ENCODE data around the gene DOCK1.

The DOCK1 gene

GRCh38 chr10:127149501-127150081 is 244.4 kb downstream of the DOCK1 start:
- no peak for DNase-seq

GRCh38 chr10:127150136-127150535 is 244.9 kb downstream of the DOCK1 start:
- no peak for DNase-seq

DNA sequence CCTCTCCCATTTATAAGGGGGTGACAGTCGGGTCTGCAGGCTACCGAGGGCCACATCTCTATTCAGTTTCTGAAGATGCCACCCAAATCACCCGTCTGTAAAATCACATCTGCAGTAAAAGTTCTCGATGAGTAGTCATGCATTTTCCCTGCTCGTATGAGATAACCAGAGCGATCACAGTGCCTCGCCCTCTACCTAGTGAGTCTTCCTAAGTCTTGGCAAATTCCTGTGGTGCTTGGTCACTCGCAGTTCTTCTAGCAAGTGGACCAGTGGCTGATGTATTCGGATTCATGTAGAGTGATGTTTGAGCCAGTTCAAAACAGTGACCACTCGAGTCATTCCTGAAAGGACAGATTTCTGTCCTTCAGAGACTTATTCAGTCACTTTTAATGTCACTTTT is 246.3 kb downstream of the DOCK1 start:
- DNase-seq = no peak

DNA sequence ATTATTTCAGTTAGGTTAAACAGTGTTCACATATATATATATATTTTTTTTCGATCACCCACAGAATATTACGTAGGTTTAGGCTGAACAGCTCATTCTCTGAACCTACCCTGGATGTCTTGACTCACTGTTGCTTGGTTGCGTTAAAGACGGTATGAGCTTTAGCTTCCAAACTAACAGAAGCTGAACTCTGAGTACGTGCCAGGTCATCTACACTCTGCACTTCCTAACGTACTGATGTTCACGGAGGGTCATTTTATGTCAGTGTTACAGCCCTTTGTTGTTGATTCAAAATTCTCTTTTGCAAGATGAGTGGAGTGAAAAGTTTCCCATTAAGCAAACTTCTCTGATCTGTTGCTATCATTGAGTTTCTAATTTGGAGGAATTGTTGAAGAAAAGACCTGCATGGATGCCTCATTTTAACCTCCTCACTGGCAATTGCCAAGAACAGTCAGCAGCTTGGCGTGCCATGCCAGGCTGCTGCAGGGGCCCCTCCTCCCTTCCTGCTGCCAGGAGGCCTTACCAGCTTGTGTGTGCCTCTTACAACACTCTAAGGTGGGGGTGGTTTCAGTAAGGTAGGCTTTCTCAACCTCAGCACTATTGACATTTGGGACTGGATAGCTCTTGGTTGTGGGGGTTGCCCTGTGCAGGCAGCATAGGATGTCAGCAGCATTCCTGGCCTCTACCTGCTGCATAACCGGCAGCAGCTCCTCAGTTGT is 246.9 kb downstream of the DOCK1 start:
- no peak for DNase-seq

- DNase-seq = no peak
Observed at GRCh38 chr10:127153181-127153580, 248.0 kb downstream of the DOCK1 start.

DNA sequence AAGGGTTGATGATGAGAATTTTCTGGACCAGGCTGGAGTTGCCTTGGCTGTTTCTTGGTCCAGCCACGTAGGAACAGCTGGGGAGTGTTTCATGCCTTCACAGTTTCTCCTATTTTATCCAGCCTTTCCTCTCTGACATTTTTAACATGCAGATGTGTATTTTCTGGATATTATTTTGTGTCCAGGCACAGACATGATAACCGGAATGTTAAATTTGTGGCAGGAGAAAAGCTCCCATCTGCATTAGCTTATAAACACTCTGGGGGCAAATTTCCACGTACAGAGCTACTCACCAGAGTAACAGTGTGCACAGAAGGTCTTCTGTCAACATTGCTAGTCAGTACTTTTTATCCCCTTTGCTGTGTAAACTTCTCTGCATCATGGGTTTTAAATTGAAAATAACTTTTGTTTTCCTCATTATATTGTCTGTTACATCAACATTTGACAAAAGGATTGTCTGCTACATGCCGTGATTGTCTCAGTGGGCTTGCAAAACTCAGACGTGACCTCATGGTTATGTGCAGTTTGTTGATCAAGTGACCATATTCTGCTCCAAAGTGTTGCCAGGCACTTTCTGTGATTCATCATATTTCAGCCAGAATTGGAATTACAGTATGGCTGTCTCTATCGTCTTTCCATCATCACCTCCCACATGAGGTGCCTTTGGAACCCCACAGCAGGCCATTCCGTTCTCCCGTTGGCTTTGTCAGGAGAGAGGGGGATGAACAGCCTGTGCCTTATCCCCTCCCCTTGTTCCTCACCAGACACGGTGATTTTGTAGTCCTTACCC is 249.8 kb downstream of the DOCK1 start:
- DNase-seq = no peak

DNA sequence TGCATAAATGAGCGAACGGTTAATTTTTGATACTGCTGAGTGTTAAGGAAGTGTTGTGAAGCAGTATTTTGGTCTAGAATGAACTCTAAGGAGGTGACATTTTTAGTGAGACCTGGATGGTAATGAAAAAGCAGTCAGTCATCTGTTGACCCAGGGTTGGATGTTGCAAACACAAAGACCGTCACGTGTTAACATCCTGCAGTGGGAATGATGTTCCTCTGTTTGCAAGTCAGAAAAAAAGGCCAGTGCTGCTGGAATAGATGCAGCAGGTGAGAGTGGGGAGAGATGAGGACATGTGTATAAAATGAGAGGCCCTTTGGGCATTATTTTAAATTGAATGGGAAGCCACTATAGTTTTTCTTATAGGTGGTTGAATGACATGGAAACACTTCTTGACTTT is 251.9 kb downstream of the DOCK1 start:
- peak; percentile 73 for DNase-seq

GRCh38 chr10:127157506-127158200 is 252.4 kb downstream of the DOCK1 start:
- peak; percentile 45 for DNase-seq

GRCh38 chr10:127158662-127159061 is 253.4 kb downstream of the DOCK1 start:
- DNase-seq = no peak

- DNase-seq = no peak
Observed at GRCh38 chr10:127159648-127160245, 254.5 kb downstream of the DOCK1 start.

DNA sequence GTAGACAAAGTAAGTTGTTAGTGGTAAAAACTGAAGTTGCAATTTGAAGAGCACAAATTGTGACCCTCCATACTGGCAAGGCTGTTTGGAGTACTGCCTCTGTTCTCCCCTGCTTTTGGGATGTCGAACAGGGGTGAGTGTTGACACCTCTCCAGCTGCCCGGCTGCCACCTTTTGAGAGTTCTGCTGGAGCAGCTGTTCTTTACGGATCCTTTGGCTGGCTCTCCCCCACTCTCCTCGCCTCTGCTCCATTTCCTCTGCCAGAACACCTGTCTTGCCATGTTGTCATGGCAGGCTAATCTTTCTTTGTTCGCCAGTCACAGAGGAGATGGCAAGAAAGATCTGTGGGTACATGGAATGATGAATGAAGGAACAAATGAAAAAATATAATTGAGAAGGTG is 256.3 kb downstream of the DOCK1 start:
- DNase-seq = peak; percentile 42

DNA sequence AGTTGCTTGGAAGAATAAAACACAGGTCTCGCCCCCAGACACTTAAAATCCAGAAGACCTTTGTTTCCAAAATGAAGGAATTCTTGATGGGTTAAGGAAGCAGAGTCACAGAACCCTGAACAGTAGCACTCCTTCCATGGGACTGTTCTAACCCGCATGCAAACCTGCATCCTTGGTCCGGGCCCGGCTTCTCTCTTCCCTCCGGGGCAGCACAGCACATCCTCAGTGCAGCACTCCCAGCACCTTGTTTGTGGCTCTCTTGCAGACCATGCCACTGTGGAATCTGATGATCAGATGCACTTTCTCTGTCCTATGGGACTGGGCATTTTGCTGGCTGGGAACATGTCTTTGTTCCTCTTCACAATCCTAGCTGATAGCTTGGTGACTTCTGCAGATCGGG is 257.6 kb downstream of the DOCK1 start:
- no peak for DNase-seq

GRCh38 chr10:127168261-127168660 is 263.0 kb downstream of the DOCK1 start:
- DNase-seq = no peak

DNA sequence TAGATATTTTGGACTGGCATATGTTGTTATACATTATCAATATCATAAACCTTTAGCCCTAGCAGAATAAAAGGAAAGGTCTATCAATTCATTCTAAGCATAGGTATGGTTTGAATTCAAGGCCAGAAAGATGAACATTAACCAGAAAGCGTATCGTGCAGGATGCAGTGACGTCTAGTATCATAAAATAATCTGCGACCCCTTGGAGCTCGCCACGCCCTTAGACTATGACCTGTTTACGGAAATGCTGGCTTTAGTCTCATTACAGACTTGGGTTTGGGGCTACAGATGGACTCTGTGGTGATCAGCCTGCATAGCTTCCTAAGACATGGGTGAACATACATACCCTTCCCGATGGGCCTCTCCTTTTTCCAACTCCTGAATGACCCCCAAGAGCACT is 269.6 kb downstream of the DOCK1 start:
- no peak for DNase-seq

- no peak for DNase-seq
Observed at GRCh38 chr10:127175357-127176110, 270.3 kb downstream of the DOCK1 start.

DNA sequence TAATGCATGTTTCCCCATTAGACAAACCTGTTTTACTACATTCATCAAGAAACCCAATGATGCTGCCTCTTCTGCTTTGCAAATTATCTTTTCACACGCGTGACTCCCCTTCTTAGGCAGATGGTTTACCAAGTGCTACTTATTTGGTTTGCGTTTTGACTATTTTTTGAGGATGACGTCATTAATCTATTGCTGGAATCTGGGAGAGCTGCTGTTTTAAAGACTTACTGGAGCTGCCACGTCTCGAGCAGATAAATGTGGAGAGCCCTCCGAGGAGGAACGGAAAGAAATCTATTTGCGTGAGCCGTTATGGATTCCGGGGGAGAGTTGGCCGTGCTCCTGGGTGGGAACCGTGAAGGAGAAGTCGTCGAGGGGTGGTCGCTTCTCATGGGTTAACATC is 271.4 kb downstream of the DOCK1 start:
- DNase-seq = no peak

DNA sequence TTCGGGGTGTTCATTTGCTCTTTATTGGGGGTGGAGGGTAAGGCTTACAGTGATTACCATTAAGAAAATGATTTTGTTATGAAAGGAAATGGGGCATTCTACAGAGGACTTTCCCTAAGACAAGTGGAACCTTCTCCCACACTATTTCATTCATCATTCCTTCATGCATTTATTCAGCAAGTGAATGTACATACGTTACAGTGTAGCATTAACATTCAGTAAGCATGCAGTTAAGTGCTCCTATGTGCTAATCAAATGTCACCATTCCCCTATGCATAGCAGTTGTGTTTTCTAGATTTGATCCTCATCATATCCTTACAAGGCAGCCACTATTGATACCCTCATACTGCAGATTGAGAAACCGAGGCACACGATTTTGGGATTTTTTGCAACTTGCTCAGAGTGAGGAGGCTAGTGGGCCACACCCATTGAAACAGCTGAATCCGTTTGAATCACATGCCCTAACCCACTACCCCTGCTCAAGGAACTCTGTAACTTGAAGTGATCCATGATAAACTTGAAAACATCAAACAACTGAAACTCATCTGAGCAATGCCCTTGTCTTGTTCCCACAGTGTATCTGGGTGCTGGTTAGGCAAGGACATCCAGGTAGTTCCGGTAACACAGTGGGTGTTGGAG is 274.5 kb downstream of the DOCK1 start:
- no peak for DNase-seq

DNA sequence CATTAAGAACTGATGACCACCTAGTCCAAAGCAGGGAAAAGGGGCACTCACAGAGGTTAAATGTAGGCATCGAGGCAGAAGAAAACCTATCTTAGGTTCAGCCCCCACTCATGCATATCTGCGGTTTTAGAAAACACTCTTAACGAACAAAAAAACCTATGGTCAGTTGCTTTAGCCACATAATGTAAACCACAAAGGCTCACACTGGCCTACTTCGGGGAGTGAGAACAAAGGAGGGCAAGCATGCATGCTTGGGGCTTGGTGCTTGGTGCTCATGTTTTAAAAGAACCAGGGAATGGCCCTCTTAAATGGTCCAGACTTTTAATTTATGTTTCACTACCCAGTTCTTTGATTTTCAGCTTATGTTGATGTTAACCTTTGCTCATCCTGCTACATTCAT is 276.9 kb downstream of the DOCK1 start:
- DNase-seq = no peak

- no peak for DNase-seq
Observed at GRCh38 chr10:127184582-127184981, 279.4 kb downstream of the DOCK1 start.

- DNase-seq = no peak
Observed at GRCh38 chr10:127186813-127187212, 281.6 kb downstream of the DOCK1 start.

DNA sequence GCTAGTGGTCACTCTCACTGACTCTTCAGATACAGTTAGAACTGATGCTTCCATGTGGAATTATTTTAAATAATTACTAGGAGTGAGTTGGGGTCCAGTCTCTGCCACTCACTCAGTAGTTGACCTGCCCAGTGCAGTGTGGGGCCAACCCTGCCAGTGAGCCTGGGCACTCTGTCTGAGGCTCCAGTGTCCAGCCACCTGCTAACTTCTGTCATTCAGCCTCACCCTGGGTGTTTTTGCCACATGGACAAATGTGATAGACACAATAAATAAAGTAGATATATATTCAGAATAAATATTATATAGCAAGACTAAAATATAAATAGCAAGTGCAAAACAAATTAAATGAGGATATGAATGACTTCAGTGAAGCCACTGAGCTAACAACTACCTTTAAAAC is 284.0 kb downstream of the DOCK1 start:
- DNase-seq = no peak

- DNase-seq = no peak
Observed at GRCh38 chr10:127190427-127190826, 285.2 kb downstream of the DOCK1 start.

All from NCI-H146 (cell line).